ENCODE measurements around the gene GPALPP1.
A peak's percentile ranks its signal among the peaks of the same experiment; 100 is the strongest.
"Not testable (repeated sequence)": the region's sequence is repeated elsewhere in the genome, so short reads cannot be mapped to it uniquely, and the experiment has no call there.

Gene GPALPP1, protein sequence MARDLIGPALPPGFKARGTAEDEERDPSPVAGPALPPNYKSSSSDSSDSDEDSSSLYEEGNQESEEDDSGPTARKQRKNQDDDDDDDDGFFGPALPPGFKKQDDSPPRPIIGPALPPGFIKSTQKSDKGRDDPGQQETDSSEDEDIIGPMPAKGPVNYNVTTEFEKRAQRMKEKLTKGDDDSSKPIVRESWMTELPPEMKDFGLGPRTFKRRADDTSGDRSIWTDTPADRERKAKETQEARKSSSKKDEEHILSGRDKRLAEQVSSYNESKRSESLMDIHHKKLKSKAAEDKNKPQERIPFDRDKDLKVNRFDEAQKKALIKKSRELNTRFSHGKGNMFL

DNA sequence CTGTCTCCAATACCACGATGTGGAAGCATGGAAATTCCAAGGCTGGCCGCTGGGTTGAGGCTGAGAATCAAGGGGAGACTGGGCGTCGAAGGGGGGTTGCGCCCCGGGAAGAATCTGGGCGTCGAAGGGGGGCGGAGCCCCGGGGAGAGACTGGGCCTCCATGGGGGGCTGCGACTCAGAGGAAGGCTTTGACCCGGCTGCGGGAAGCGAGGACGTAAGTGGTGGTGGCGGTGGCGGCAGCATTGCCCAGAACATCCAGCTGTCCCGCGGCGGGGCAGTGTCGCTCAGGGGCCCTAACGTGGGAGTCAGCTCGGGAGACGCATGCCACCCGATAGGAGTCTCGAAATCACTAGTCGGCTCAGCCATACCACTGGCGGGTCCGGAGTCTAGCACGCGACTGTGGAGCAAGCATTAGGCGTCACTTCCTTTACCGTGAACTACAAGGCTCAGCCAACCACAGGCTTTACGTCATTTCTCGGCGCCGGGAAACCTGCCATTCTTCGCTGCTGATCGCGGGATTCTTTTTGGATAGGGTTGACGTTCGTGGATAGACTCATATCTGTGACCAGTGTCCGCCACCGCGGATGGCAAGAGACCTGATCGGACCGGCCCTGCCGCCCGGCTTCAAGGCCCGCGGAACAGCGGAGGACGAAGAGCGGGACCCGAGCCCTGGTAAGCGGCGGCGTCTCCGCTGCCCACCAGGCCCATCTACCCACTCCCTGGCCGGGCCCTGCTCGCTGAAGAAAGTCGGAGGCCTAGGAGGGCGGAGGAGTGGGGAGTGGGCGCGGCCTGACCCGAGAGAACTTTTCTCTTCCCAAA is at the start of gene GPALPP1, which contains the start of gene NUFIP1:
Gene GPALPP1, plus strand, starts transcription at position 468 of the 819 bp plus-strand sequence. Its CDS starts 117 bp downstream, at position 585.
Gene NUFIP1, minus strand, starts transcription at position 401 of the 819 bp plus-strand sequence. Its CDS starts 35 bp downstream, at position 366.
- H3K4me1 ChIP-seq (ENCODE audit: low read length), result no peaks in the 10 kb centered on the region
- peak; percentile 87 for DNase-seq
- H3K9ac ChIP-seq (ENCODE audit: low read length), result peak within 1 kb of the TSS; percentile 83
- no peaks in the 10 kb centered on the region for H3K36me3 ChIP-seq (replicated peaks; ENCODE audit: insufficient read depth, low read length)
- H2AFZ ChIP-seq (ENCODE audit: low read length), result peak within 1 kb of the TSS; percentile 70
- H3K4me3 ChIP-seq (ENCODE audit: low read length), result peak within 1 kb of the TSS; percentile 87
- no peaks in the 10 kb centered on the region for H3K9me3 ChIP-seq (replicated peaks; ENCODE audit: insufficient read depth, low read length)
- H4K20me1 ChIP-seq (ENCODE audit: insufficient read depth, low read length), result no peaks in the 10 kb centered on the region
- H3K27me3 ChIP-seq (replicated peaks; ENCODE audit: insufficient read depth, low read length), result no peaks in the 10 kb centered on the region
- no peaks in the 10 kb centered on the region for H3F3A ChIP-seq (ENCODE audit: insufficient read depth, low read length)
- H3K4me2 ChIP-seq (ENCODE audit: low read depth, low read length), result peak within 1 kb of the TSS; percentile 76
- TF ChIP-seq EZH2 (optimal IDR thresholded peaks at IDR 0.05; ENCODE audit: low read depth, low read length) (no peak), EZH2phosphoT487 (IDR thresholded peaks at IDR 0.05; ENCODE audit: low read length) (no peak)
- TF ChIP-seq, protein P1, sequence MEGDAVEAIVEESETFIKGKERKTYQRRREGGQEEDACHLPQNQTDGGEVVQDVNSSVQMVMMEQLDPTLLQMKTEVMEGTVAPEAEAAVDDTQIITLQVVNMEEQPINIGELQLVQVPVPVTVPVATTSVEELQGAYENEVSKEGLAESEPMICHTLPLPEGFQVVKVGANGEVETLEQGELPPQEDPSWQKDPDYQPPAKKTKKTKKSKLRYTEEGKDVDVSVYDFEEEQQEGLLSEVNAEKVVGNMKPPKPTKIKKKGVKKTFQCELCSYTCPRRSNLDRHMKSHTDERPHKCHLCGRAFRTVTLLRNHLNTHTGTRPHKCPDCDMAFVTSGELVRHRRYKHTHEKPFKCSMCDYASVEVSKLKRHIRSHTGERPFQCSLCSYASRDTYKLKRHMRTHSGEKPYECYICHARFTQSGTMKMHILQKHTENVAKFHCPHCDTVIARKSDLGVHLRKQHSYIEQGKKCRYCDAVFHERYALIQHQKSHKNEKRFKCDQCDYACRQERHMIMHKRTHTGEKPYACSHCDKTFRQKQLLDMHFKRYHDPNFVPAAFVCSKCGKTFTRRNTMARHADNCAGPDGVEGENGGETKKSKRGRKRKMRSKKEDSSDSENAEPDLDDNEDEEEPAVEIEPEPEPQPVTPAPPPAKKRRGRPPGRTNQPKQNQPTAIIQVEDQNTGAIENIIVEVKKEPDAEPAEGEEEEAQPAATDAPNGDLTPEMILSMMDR (IDR thresholded peaks at IDR 0.05; ENCODE audit: low read length), result no peak
- H3K9me2 ChIP-seq (replicated peaks; ENCODE audit: insufficient read depth, low read length), result no peaks in the 10 kb centered on the region
- peaks cover 54% of the 10 kb centered on the region for H3K79me2 ChIP-seq (ENCODE audit: low read length)
- peak within 1 kb of the TSS; percentile 45; the same call in 1 of the 2 replicates for H3K27ac ChIP-seq (ENCODE audit: low read length)

- H3F3A ChIP-seq (ENCODE audit: insufficient read depth, low read length); H3K36me3 ChIP-seq (replicated peaks; ENCODE audit: insufficient read depth, low read length); H3K27me3 ChIP-seq (replicated peaks; ENCODE audit: insufficient read depth, low read length); DNase-seq; H4K20me1 ChIP-seq (ENCODE audit: insufficient read depth, low read length); H3K4me1 ChIP-seq (ENCODE audit: low read length); H3K27ac ChIP-seq (ENCODE audit: low read length); H3K9me3 ChIP-seq (replicated peaks; ENCODE audit: insufficient read depth, low read length); H3K9ac ChIP-seq (ENCODE audit: low read length); H3K4me3 ChIP-seq (ENCODE audit: low read length); H3K79me2 ChIP-seq (ENCODE audit: low read length); H3K4me2 ChIP-seq (ENCODE audit: low read depth, low read length); H3K9me2 ChIP-seq (replicated peaks; ENCODE audit: insufficient read depth, low read length); H2AFZ ChIP-seq (ENCODE audit: low read length): not testable (repeated sequence)
Observed at GRCh38 chr13:44943411-44943810, 45.9 kb upstream of the GPALPP1 start.

- Histone ChIP-seq H3K36me3 (replicated peaks; ENCODE audit: insufficient read depth, low read length) (no peaks in the 10 kb centered on the region), H3K4me3 (ENCODE audit: low read length) (no peak overlapping the region), H3K79me2 (ENCODE audit: low read length) (no peaks in the 10 kb centered on the region), H3K4me1 (ENCODE audit: low read length) (no peaks in the 10 kb centered on the region), H3F3A (ENCODE audit: insufficient read depth, low read length) (no peaks in the 10 kb centered on the region), H3K9ac (ENCODE audit: low read length) (no peak overlapping the region), H3K9me2 (replicated peaks; ENCODE audit: insufficient read depth, low read length) (no peaks in the 10 kb centered on the region), H3K9me3 (replicated peaks; ENCODE audit: insufficient read depth, low read length) (no peaks in the 10 kb centered on the region), H2AFZ (ENCODE audit: low read length) (no peak overlapping the region), H4K20me1 (ENCODE audit: insufficient read depth, low read length) (no peaks in the 10 kb centered on the region), H3K27me3 (replicated peaks; ENCODE audit: insufficient read depth, low read length) (no peaks in the 10 kb centered on the region), H3K4me2 (ENCODE audit: low read depth, low read length) (no peak overlapping the region), H3K27ac (ENCODE audit: low read length) (no peak overlapping the region)
- TF ChIP-seq EZH2 (optimal IDR thresholded peaks at IDR 0.05; ENCODE audit: low read depth, low read length) (no peak), EZH2phosphoT487 (IDR thresholded peaks at IDR 0.05; ENCODE audit: low read length) (no peak)
- TF ChIP-seq, protein P1 (IDR thresholded peaks at IDR 0.05; ENCODE audit: low read length), result no peak
- DNase-seq, result no peak
Observed at GRCh38 chr13:44951184-44951583, 38.2 kb upstream of the GPALPP1 start.
